MM.1S (cell line): ENCODE data around the gene GRN.
A peak's percentile ranks its signal among the peaks of the same experiment; 100 is the strongest.

Source experiments
- DNase-seq: peaks from one replicate; pipeline ENCODE4 v3.0.0-alpha.2; 2015
- H2AFZ ChIP-seq: fragments of 300-600 bp; sonication (generic); 2 replicates; pipeline ENCODE4 v1.6.0; 2016; ENCODE audit warnings: antibody characterized with exemption, low read length
- H3F3A ChIP-seq: fragments of 300-600 bp; sonication (generic); 2 replicates; pipeline ENCODE4 v1.6.1; 2016; ENCODE audit warnings: mild to moderate bottlenecking, antibody characterized with exemption, low read length, moderate library complexity, mixed read lengths; ENCODE audit not compliant: insufficient read depth
- H3K27ac ChIP-seq: fragments of 300-600 bp; sonication (generic); 2 replicates; pipeline ENCODE4 v1.5.1; 2016; ENCODE audit warnings: mild to moderate bottlenecking, low read length
- H3K27me3 ChIP-seq: fragments of 300-600 bp; sonication (generic); replicated peaks from 2 replicates; pipeline ENCODE4 v1.6.0; 2016; ENCODE audit warnings: low read length; ENCODE audit not compliant: insufficient read depth
- H3K36me3 ChIP-seq: fragments of 300-600 bp; sonication (generic); replicated peaks from 2 replicates; pipeline ENCODE4 v1.6.1; 2016; ENCODE audit warnings: mild to moderate bottlenecking, low read length, mixed read lengths; ENCODE audit not compliant: insufficient read depth
- H3K4me1 ChIP-seq: fragments of 300-600 bp; sonication (generic); 2 replicates; pipeline ENCODE4 v1.6.1; 2016; ENCODE audit warnings: low read length, mixed read lengths
- H3K4me2 ChIP-seq: fragments of 300-600 bp; sonication (generic); 2 replicates; pipeline ENCODE4 v1.6.0; 2016; ENCODE audit warnings: low read depth, low read length
- H3K4me3 ChIP-seq: fragments of 300-600 bp; sonication (generic); 2 replicates; pipeline ENCODE4 v1.5.1; 2016; ENCODE audit warnings: low read length, mixed read lengths
- H3K79me2 ChIP-seq: fragments of 300-600 bp; sonication (generic); 2 replicates; pipeline ENCODE4 v1.6.1; 2016; ENCODE audit warnings: mixed run types, low read length, mixed read lengths
- H3K9ac ChIP-seq: fragments of 300-600 bp; sonication (generic); 2 replicates; pipeline ENCODE4 v1.6.1; 2016; ENCODE audit warnings: low read length, mixed read lengths
- H3K9me2 ChIP-seq: fragments of 300-600 bp; sonication (generic); replicated peaks from 2 replicates; pipeline ENCODE4 v1.6.1; 2016; ENCODE audit warnings: mild to moderate bottlenecking, low read length, mixed read lengths; ENCODE audit not compliant: insufficient read depth
- H3K9me3 ChIP-seq: fragments of 300-600 bp; sonication (generic); replicated peaks from 2 replicates; pipeline ENCODE4 v1.6.1; 2016; ENCODE audit warnings: mild to moderate bottlenecking, low read length, mixed read lengths; ENCODE audit not compliant: insufficient read depth
- H4K20me1 ChIP-seq: fragments of 300-600 bp; sonication (generic); 2 replicates; pipeline ENCODE4 v1.6.1; 2016; ENCODE audit warnings: mild to moderate bottlenecking, low read length, moderate library complexity, mixed read lengths; ENCODE audit not compliant: insufficient read depth
- CTCF ChIP-seq: fragments of 300-600 bp; sonication (generic); IDR thresholded peaks from 2 replicates; pipeline ENCODE4 v1.5.1; 2016; ENCODE audit warnings: antibody characterized with exemption, low read length, mixed read lengths
- EZH2 ChIP-seq: fragments of 300-600 bp; sonication (generic); optimal IDR thresholded peaks from 2 replicates; pipeline ENCODE3; 2017; ENCODE audit warnings: low read depth, mild to moderate bottlenecking, antibody characterized with exemption, low read length, mixed read lengths
- EZH2phosphoT487 ChIP-seq: fragments of 300-600 bp; sonication (generic); IDR thresholded peaks from 2 replicates; pipeline ENCODE4 v1.6.1; 2018; ENCODE audit warnings: antibody characterized with exemption, low read length

GRN gene

GRCh38 chr17:44359458-44360143, 14.5 kb downstream of the GRN start:
- H3K9ac ChIP-seq = no peak overlapping the region
- no peaks in the 10 kb centered on the region for H4K20me1 ChIP-seq
- H3K36me3 ChIP-seq = no peaks in the 10 kb centered on the region
- no peak overlapping the region for H3K4me3 ChIP-seq
- H3F3A ChIP-seq = peaks cover 6% of the 10 kb centered on the region
- H3K79me2 ChIP-seq = no peaks in the 10 kb centered on the region
- no peak for DNase-seq
- H3K4me1 ChIP-seq = peaks cover 11% of the 10 kb centered on the region
- H3K27me3 ChIP-seq = peaks cover 3% of the 10 kb centered on the region; the same call in 1 of the 2 replicates
- H3K9me2 ChIP-seq = no peaks in the 10 kb centered on the region
- TF ChIP-seq CTCF (no peak), EZH2phosphoT487 (no peak), EZH2 (no peak)
- no peak overlapping the region for H2AFZ ChIP-seq
- H3K27ac ChIP-seq = no peak overlapping the region
- H3K9me3 ChIP-seq = no peaks in the 10 kb centered on the region
- H3K4me2 ChIP-seq = peak overlapping the region; percentile 56; the same call in 1 of the 2 replicates

- Histone ChIP-seq H3K9me2 (no peaks in the 10 kb centered on the region), H3K36me3 (no peaks in the 10 kb centered on the region), H3K27ac (no peak overlapping the region), H2AFZ (no peak overlapping the region), H3K9me3 (no peaks in the 10 kb centered on the region), H3F3A (peaks cover 6% of the 10 kb centered on the region), H3K79me2 (no peaks in the 10 kb centered on the region), H3K27me3 (peaks cover 7% of the 10 kb centered on the region), H4K20me1 (no peaks in the 10 kb centered on the region), H3K9ac (no peak overlapping the region), H3K4me3 (no peak overlapping the region), H3K4me2 (no peak overlapping the region), H3K4me1 (peaks cover 11% of the 10 kb centered on the region)
- no peak for TF ChIP-seq EZH2
- TF ChIP-seq EZH2phosphoT487 = no peak
- DNase-seq = no peak
These were observed 15.0 kb downstream of the GRN start for GRCh38 chr17:44360144-44360533.

- Histone ChIP-seq H3K36me3 (no peaks in the 10 kb centered on the region), H3K4me3 (no peak overlapping the region), H3K79me2 (no peaks in the 10 kb centered on the region), H3K27me3 (peaks cover 14% of the 10 kb centered on the region), H4K20me1 (no peaks in the 10 kb centered on the region), H3K9me3 (no peaks in the 10 kb centered on the region), H3K27ac (no peak overlapping the region), H3K4me2 (no peak overlapping the region), H2AFZ (no peak overlapping the region), H3K9me2 (no peaks in the 10 kb centered on the region), H3K9ac (no peak overlapping the region), H3K4me1 (peaks cover 11% of the 10 kb centered on the region), H3F3A (peaks cover 6% of the 10 kb centered on the region)
- TF ChIP-seq CTCF = no peak
- TF ChIP-seq EZH2phosphoT487 = no peak
- no peak for TF ChIP-seq EZH2
- no peak for DNase-seq
These were observed 15.7 kb downstream of the GRN start for GRCh38 chr17:44360826-44361225.
